HG03460 (cell line): ENCODE data around the gene FXYD5.

Source experiments
- ATAC-seq: cut with Tn5 transposase; IDR thresholded peaks from one replicate; pipeline ENCODE4 v1.9.1; 2021; ENCODE audit not compliant: unreplicated experiment

Gene FXYD5

DNA sequence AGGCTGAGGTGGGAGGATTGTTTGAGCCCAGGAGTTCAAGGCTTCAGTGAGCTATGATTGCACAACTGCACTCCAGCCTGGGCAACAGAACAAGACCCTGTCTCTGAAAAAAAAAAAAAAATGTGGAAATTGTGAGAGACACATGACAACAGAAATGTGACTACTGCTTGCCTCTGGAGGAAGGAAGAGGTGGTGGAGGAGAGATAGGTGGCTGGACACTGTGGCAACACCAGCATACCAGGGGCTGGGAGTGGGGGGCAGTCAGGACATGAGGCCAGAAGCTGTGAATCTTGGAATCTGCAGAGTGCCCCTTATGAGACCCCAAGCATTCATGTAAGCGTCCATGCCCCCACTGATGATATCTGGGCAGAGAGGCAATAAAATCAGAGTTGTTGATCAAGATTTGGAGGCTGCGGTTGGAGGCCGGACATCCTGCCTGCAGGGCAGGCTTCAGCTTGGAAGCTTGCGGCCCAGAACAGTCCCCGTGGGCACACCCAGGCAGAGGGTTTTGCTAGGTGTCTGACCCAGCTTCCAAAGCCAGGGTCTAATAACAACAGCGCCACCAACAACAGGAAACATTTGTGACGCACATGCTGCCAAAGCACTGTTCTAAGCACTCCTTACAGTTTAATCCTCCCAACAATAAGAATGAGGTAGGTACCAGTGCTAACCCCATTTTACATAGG is 57.2 kb downstream of the FXYD5 start:
- ATAC-seq, result no peak

DNA sequence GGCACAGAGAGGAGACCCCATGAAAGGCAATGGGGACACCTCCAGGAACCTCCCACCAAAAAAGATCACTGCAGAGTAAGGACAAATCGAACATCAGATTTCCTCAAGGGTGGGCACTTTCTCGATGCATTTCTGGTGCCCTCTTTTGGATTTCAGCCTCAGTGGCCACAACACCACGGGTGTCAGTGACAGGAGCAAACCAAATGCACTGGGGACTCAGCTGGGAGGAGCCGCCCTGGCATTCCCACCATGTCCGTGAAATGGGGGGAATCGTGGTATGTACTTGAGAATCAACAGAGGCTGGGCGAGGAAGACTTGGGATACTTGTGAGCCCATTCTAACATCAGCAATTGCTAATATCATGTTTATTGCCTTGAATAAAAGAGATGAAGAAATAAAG is 57.7 kb downstream of the FXYD5 start:
- no peak for ATAC-seq

DNA sequence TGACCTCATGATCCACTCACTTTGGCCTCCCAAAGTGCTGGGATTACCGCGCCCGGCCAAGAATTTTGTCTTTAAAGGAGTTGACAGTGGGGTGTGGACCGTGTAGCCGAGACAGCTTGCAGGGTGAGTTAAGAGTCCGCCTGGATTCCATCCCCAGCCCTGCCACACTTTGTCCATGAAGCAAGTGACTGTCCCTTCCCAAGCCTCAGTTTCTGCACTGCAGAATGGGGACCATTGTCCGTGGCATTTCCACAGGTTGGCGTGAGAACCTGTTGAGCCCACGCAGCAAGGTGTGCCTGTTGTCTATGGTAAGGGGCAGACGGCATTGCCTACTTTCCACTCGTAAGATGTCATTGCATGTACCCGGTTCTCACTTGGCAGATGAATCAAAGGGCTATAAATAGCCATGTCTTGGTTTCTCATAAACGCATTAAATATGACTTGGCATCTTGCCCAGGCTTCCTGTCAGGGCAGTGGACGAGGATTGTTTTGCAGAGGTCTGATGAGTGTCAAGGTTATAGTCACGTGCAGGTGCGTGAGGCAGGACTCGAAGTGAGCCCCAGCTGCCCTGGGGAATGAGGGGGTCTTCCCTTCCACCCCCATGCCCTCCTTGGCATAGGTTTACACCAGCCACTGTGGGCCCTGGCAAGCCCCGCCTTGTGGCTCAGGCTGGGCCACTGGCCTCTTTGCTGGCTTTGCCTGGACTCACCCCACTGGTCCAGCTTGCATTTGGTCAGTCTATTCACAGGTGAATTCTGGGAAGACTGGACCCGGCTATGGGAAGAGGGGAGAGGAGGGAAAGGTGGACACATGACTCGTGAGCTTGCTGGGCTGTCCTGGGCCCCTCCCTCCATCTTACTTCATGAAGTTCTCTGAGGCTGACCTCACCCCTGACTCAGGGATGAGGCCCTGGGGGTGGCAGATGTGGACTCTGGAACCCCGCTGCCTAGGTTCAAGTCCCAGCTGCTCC is 59.4 kb downstream of the FXYD5 start:
- ATAC-seq, result peak; percentile 47

DNA sequence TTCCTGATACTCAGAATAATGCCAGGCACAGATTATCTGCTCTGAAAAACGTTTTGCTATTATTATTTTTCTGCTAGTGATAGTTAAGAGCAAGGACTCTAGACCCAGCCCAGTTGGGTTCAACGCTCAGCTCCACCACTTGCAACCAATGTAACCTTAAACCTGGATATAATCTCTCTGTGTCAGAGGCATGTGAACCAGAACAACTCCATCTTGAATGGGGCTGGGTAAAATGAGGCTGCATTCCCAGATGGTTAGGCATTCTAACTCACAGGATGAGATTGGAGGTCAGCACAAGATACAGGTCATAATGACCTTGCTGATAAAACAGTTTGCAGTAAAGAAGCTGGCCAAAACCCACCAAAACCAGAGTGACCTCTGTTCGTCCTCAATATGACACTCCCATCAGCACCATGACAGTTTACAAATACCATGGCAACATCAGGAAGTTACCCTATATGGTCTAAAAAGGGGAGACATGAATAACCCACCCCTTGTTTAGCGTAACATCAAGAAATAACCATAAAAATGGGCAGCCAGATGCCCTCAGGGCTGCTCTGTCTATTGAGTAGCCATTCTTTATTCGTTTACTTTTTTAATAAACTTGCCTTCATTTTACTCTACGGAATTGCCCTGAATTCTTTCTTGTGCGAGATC is 60.4 kb downstream of the FXYD5 start:
- no peak for ATAC-seq

DNA sequence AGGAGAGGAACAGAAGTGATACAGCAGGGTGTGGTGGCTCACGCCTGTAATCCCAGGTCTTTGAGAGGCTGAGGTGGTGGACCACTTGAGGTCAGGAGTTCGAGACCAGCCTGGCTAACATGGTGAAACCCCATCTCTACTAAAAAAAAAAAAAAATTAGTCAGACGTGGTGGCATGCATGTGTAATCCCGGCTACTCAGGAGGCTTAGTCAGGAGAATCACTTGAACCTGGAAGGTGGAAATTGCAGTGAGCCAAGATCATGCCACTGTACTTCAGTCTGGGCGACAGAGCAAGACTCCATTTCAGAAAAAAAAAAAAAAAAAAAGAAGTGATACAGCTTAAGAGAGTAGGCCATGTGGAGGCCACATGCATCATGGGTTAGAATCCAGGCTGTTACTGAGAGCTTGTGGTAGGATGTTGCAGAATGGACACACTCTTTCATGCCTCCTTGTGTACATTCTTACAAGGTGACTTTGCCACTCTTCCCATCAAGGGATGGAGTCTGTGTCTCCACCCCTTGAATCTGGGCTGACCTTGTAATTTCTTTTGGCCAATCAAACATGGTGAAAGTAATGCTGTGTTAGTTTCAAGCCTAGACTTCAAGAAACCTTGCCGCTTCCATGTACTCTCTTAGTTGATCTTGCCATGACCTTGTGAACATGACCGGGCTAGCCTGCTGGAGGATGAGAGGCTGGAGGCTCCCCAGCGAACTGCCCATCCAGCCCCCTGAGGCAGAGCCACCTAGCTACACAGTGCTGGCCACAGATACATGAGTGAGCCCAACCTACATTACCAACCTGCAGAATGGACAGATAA is 61.7 kb downstream of the FXYD5 start:
- ATAC-seq, result no peak

DNA sequence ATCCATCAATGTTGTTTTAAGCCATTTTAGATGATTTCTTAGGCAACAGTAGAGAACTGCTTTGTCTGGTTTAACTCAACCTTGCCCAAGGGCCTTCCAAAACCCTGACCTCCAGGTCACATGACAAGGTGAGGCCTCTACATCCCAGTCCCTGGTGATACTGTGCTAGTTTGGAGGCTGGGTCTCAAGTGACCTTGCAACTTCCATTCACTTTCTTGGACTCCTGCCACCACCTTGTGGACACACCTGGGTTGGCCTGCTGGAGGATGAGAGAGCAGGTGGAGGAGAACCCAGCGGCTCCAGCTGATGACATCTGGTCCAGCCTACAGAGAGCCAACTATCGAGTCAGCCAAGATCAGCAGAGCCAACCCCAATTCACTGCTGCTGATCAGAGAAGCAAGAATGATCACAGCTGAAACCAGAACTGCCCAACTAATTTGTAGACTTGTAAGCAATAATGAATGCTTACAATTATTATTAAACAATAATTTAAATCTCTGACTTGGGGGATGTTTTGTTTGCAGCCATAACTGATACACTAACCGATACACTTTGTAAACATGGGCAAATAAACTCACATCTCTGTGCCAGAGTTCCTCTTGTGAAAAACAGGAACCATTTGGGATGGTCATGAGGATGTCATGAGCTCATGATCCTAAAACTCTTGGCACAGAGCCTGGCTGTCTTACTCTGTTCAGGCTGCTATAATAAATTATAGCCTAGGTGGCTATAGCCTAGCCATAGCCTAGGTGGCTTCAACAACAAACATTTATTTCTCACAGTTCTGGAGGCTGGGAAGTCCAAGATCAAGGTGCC is 62.5 kb downstream of the FXYD5 start:
- ATAC-seq, result no peak

DNA sequence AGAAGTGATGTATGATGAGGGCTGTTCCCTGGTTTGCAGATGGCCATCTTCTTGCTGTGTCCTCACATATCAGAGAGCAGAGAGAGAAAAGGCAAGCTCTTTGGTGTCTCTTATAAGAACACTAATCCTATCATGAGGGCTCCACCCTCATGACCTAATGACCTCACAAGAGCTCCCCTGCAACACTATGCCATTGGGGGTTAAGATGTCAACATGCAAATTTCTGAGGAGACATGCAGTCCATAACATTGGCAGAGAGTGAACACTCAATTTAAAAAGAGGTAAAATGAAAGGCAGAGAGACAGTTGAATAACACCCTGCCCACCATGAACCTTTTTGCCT is 63.1 kb downstream of the FXYD5 start:
- ATAC-seq, result no peak

DNA sequence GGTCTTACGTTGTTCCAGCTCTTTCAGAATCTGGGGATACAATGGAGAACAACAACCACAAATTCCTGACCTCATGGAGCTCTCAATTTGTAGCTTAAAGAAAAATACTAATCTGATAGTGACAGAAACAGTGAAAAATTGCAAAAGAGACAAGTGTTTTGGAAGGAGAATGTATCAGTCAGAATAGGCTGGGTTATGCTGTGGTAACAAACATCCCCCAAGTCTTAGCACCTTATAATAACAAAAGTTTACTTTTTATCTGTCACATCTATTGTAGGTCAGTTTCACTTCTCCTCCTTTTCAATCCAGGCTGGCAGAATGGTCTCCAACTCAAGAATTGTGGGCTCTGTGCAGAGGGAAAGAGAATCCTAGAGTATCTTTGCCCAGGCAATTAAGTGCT is 64.5 kb downstream of the FXYD5 start:
- no peak for ATAC-seq
